Esophagus muscularis mucosa (tissue), 4 donors: ENCODE data around the gene COL27A1.

Source experiments
- EP300 ChIP-seq: sonication (generic); formaldehyde crosslinking; IDR thresholded peaks from one replicate; pipeline ENCODE4 v1.6.1; 2017; ENCODE audit warnings: antibody characterized with exemption
- POLR2A ChIP-seq: fragments of 450-650 bp; IDR thresholded peaks from one replicate; pipeline ENCODE4 v1.6.1; 2017; ENCODE audit warnings: antibody characterized with exemption, moderate library complexity, mild to moderate bottlenecking, low read depth
- TF ChIP-seq, protein P1 (sequence below), 3 experiments: fragments of 200-600 bp in 2 of 3; fragments of 450-650 bp in 1 of 3; sonication (generic) in 2 of 3; IDR thresholded peaks; one replicate each; pipeline ENCODE4 v1.5.1; 2017 to 2019; ENCODE audit warnings: antibody characterized with exemption in 3 of 3, mild to moderate bottlenecking in 2 of 3, moderate library complexity in 1 of 3

DNA sequence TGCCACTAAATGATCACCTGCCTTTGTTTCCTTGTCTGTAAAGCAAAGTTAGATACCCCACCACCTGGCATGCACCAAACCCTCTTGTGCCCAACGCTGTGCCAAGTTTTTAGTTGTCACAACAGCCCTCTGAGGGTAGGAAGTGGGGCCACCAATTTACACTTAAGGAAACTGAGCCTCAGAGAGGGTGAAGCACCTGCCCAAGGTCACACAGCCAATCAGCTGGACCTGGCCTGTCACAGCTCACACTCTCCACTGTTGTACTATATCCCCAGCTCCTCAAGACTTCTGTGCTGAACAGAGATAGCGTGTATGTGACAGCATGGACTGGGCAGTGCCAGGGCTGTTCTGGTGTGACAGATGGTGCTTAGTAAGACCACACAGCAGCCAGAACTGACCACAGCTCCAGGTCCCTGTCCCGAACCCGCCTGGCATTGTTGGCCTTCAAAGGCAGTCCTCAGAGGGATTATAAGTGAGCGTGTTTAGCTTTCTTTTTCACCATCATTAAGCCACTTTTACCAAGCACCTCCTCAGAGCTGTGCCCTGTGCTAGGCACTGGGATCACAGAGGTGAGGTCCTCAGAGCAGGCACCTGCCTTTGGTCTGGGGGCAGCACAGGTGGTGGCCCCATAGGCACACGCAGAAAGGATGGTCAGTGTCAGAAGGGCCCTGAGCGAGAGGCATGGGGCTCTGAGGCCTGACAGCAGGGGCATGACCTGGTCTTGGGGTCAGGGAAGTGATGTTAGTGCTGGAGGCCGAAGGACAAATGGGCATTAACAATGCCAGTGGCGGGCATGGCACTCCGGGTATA, 71.1 kb downstream of the COL27A1 start:
- TF ChIP-seq, protein P1, sequence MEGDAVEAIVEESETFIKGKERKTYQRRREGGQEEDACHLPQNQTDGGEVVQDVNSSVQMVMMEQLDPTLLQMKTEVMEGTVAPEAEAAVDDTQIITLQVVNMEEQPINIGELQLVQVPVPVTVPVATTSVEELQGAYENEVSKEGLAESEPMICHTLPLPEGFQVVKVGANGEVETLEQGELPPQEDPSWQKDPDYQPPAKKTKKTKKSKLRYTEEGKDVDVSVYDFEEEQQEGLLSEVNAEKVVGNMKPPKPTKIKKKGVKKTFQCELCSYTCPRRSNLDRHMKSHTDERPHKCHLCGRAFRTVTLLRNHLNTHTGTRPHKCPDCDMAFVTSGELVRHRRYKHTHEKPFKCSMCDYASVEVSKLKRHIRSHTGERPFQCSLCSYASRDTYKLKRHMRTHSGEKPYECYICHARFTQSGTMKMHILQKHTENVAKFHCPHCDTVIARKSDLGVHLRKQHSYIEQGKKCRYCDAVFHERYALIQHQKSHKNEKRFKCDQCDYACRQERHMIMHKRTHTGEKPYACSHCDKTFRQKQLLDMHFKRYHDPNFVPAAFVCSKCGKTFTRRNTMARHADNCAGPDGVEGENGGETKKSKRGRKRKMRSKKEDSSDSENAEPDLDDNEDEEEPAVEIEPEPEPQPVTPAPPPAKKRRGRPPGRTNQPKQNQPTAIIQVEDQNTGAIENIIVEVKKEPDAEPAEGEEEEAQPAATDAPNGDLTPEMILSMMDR (IDR thresholded peaks at IDR 0.05): no peak
- no peak for TF ChIP-seq EP300
- no peak for TF ChIP-seq POLR2A
